ENCODE measurements around the gene NUDT1.

Gene NUDT1

GRCh38 chr7:2225830-2226229 is 16.2 kb upstream of the NUDT1 start:
- no peak for DNase-seq
- TF ChIP-seq, protein P1, sequence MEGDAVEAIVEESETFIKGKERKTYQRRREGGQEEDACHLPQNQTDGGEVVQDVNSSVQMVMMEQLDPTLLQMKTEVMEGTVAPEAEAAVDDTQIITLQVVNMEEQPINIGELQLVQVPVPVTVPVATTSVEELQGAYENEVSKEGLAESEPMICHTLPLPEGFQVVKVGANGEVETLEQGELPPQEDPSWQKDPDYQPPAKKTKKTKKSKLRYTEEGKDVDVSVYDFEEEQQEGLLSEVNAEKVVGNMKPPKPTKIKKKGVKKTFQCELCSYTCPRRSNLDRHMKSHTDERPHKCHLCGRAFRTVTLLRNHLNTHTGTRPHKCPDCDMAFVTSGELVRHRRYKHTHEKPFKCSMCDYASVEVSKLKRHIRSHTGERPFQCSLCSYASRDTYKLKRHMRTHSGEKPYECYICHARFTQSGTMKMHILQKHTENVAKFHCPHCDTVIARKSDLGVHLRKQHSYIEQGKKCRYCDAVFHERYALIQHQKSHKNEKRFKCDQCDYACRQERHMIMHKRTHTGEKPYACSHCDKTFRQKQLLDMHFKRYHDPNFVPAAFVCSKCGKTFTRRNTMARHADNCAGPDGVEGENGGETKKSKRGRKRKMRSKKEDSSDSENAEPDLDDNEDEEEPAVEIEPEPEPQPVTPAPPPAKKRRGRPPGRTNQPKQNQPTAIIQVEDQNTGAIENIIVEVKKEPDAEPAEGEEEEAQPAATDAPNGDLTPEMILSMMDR (IDR thresholded peaks at IDR 0.05; ENCODE audit: low read depth, low read length, missing control alignments): no peak
- peaks cover 16% of the 10 kb centered on the region for H3K36me3 ChIP-seq (replicated peaks)
- no peaks in the 10 kb centered on the region for H3K27me3 ChIP-seq (replicated peaks)
- in situ Hi-C loops (cut with HindIII; ENCODE audit: low pct_ligation_motif_present, low sequenced_read_pairs): no loop called here
- H3K27ac ChIP-seq: no peak overlapping the region
- H3K4me3 ChIP-seq (ENCODE audit: low read depth, low read length): no peak overlapping the region

GRCh38 chr7:2227699-2228098 is 14.3 kb upstream of the NUDT1 start:
- TF ChIP-seq, protein P1 (IDR thresholded peaks at IDR 0.05; ENCODE audit: low read depth, low read length, missing control alignments): no peak
- in situ Hi-C loops (cut with HindIII; ENCODE audit: low pct_ligation_motif_present, low sequenced_read_pairs): no loop called here
- Histone ChIP-seq H3K27ac (no peak overlapping the region), H3K36me3 (replicated peaks) (peaks cover 14% of the 10 kb centered on the region), H3K4me3 (ENCODE audit: low read depth, low read length) (no peak overlapping the region), H3K27me3 (replicated peaks) (no peaks in the 10 kb centered on the region)
- DNase-seq: no peak

GRCh38 chr7:2228921-2229320 is 13.1 kb upstream of the NUDT1 start:
- peaks cover 12% of the 10 kb centered on the region for H3K36me3 ChIP-seq (replicated peaks)
- TF ChIP-seq, protein P1 (IDR thresholded peaks at IDR 0.05; ENCODE audit: low read depth, low read length, missing control alignments): no peak
- H3K4me3 ChIP-seq (ENCODE audit: low read depth, low read length): no peak overlapping the region
- in situ Hi-C loops (cut with HindIII; ENCODE audit: low pct_ligation_motif_present, low sequenced_read_pairs): no loop called here
- H3K27ac ChIP-seq: no peak overlapping the region
- no peaks in the 10 kb centered on the region for H3K27me3 ChIP-seq (replicated peaks)
- no peak for DNase-seq

- no peak for DNase-seq
- Histone ChIP-seq H3K36me3 (replicated peaks) (peaks cover 12% of the 10 kb centered on the region), H3K27me3 (replicated peaks) (no peaks in the 10 kb centered on the region), H3K4me3 (ENCODE audit: low read depth, low read length) (no peak overlapping the region), H3K27ac (no peak overlapping the region)
- in situ Hi-C loops (cut with HindIII; ENCODE audit: low pct_ligation_motif_present, low sequenced_read_pairs): no loop called here
- TF ChIP-seq, protein P1 (IDR thresholded peaks at IDR 0.05; ENCODE audit: low read depth, low read length, missing control alignments): no peak
Measured at GRCh38 chr7:2229467-2229866, 12.6 kb upstream of the NUDT1 start.

GRCh38 chr7:2230226-2230625 is 11.8 kb upstream of the NUDT1 start:
- TF ChIP-seq, protein P1 (IDR thresholded peaks at IDR 0.05; ENCODE audit: low read depth, low read length, missing control alignments): no peak
- no peaks in the 10 kb centered on the region for H3K27me3 ChIP-seq (replicated peaks)
- DNase-seq: no peak
- H3K36me3 ChIP-seq (replicated peaks): peaks cover 17% of the 10 kb centered on the region
- in situ Hi-C loops (cut with HindIII; ENCODE audit: low pct_ligation_motif_present, low sequenced_read_pairs): no loop called here
- no peak overlapping the region for H3K4me3 ChIP-seq (ENCODE audit: low read depth, low read length)
- H3K27ac ChIP-seq: no peak overlapping the region

DNA sequence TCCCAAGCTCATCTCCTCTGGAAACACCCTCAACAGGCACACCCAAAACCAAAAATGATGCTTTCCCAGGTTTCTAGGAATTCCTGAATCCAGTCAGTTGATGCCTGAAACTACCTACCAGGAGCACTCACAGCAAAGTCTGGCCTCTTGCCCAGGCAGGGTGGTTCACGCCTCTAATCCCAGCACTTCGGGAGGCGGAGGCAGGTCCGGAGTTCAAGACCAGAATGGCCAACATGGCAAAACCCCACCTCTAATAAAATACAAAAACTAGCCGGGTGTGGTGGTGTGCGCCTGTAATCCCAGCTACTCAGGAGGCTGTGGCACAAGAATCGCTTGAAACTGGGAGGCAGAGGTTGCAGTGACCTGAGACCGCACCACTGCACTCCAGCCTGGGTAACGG is 11.1 kb upstream of the NUDT1 start:
- Histone ChIP-seq H3K27ac (no peak overlapping the region), H3K36me3 (replicated peaks) (peaks cover 18% of the 10 kb centered on the region), H3K27me3 (replicated peaks) (no peaks in the 10 kb centered on the region), H3K4me3 (ENCODE audit: low read depth, low read length) (no peak overlapping the region)
- TF ChIP-seq, protein P1 (IDR thresholded peaks at IDR 0.05; ENCODE audit: low read depth, low read length, missing control alignments): no peak
- in situ Hi-C loops (cut with HindIII; ENCODE audit: low pct_ligation_motif_present, low sequenced_read_pairs): no loop called here
- DNase-seq: no peak
